Mesodermal cell (in vitro differentiated cells): ENCODE results near the gene SLC25A43.

Experiments
- H3K27ac ChIP-seq: 2 replicates; pipeline ENCODE4 v1.7.0; 2013; ENCODE audit warnings: mild to moderate bottlenecking, low read depth, low read length, moderate library complexity; ENCODE audit not compliant: severe bottlenecking
- H3K36me3 ChIP-seq: 2 replicates; pipeline ENCODE4 v1.7.1; 2013; ENCODE audit warnings: mild to moderate bottlenecking, low read length, moderate library complexity; ENCODE audit not compliant: control insufficient read depth, insufficient read depth
- H3K4me1 ChIP-seq: one replicate; pipeline ENCODE4 v1.7.1; 2013; ENCODE audit warnings: mild to moderate bottlenecking, low read length; ENCODE audit not compliant: insufficient read depth, control insufficient read depth, poor library complexity, severe bottlenecking
- H3K4me3 ChIP-seq: 2 replicates; pipeline ENCODE4 v1.7.0; 2013; ENCODE audit warnings: low read length, control low read depth, mild to moderate bottlenecking; ENCODE audit not compliant: insufficient read depth, poor library complexity, severe bottlenecking; ENCODE audit errors: extremely low read depth
- H3K9me3 ChIP-seq: 2 replicates; pipeline ENCODE4 v1.7.1; 2013; ENCODE audit warnings: mild to moderate bottlenecking, low read length, moderate library complexity; ENCODE audit not compliant: control insufficient read depth
- WGBS, 2 experiments: methylation state at CpG; one replicate each; pipeline ENCODE4 v1.1.5; 2013; ENCODE audit warnings: missing lambda C conversion rate in 2 of 2; ENCODE audit not compliant: insufficient coverage in 2 of 2; 5-methylcytosine and 5-hydroxymethylcytosine counted together

The SLC25A43 gene

DNA sequence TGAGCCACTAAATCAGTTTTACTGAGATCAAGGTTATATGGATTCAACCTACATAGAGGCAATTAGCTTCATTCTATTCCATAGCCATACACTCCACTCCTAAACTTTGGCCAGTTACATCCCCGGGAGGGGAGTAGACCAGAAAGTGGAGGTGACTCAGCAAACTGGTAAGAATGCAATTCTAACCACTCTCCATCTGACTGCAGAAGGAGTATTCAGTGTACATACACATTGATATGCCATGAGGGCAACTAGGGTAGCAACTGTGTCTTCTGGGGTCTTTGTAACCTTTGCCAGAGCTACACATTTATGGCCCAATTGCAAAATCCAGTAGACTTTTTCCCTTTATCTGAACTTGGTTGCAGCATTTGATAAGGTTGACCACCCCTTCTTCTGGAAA is 7.6 kb downstream of the SLC25A43 start:
- H3K27ac ChIP-seq, result no peak overlapping the region
- H3K4me3 ChIP-seq, result no peak overlapping the region
- WGBS, 2 experiments, result no CpG with 5 or more reads among the region's 1 CpG
- H3K9me3 ChIP-seq, result no peaks in the 10 kb centered on the region
- peaks cover 20% of the 10 kb centered on the region for H3K36me3 ChIP-seq
- H3K4me1 ChIP-seq, result peaks cover 10% of the 10 kb centered on the region

DNA sequence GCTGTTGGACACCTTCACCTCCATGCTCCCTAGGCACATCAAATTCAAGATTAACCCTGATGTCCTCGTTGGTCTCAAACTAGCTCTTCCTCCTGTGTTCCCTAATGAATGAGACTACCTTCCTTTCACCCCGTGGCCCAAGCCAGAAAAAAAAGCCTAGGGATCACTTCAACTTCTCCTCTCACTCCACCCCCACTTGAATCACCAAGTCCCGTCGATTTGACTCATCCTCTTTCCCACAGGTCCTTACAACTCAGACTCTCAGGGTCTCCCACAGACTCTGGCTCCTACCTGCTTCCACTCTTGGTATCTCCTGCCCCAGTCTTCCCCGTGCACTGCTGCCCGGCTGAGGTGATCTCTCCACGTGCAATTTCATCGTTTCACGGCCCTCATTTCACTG is 8.5 kb downstream of the SLC25A43 start:
- peaks cover 6% of the 10 kb centered on the region for H3K4me1 ChIP-seq
- no peak overlapping the region for H3K27ac ChIP-seq
- 75 to 87% methylated on average over 2 to 7 of the region's 9 CpGs for WGBS, 2 experiments

DNA sequence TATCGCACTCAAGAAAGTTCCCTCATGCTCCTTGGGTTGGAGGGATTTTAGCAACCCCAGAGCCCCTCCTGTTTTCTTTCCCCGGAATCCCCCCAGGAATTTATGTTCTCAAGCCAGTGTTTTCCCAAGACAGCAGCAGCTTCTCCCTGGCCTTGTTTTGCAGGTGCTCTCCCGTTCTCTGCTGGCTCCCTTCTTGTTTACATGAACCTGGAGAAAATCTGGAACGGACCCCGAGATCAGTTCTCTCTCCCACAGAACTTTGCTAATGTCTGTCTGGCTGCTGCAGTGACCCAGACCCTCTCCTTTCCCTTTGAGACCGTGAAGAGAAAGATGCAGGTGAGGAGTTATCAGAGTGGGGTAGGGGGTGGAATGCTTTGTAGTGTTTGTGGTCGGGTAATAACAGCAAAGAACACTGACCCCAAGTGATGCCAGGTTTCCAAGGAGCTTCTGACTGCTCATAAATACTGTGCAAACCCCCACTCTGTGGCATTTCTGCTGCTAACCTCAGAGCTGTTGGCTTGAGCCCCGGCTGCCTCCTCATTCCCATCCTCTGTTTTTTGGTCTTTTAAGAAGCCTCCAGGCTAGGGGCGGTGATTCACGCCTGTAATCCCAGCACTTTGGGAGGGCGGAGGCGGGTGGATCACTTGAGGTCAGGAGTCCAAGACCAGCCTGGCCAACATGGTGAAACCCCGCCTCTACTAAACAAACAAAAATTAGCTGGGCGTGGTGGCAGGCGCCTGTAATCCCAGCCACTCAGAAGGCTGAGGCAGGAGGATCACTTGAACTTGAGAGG is 11.1 kb downstream of the SLC25A43 start:
- Histone ChIP-seq H3K27ac (no peak overlapping the region), H3K4me3 (no peak overlapping the region), H3K4me1 (peaks cover 6% of the 10 kb centered on the region), H3K9me3 (no peaks in the 10 kb centered on the region), H3K36me3 (peaks cover 25% of the 10 kb centered on the region)
- 83 to 93% methylated on average over 1 to 3 of the region's 15 CpGs for WGBS, 2 experiments

More for the DNA sequence above, 8.5 kb downstream of the SLC25A43 start:
- H3K4me3 ChIP-seq, result no peak overlapping the region
- H3K9me3 ChIP-seq, result no peaks in the 10 kb centered on the region
- peaks cover 20% of the 10 kb centered on the region for H3K36me3 ChIP-seq

DNA sequence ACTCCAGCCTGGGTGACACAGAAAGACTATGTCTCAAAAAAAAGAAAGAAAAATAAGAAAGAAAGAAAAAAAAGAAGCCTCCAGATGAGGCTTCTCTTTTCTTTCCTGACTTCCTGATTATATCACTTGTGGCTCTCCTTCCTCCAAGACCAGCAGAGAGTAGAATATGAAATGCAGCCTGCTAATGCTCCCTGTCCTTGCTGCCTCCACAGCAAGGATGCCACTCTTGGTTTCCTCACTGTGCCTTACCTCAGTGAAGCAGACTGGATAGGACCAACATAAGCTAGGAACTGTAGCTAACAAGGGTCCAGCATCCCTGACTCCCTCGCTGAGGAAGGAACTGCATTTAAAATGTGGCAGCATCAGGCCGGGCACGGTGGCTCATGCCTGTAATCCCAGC is 11.7 kb downstream of the SLC25A43 start:
- Histone ChIP-seq H3K4me3 (no peak overlapping the region), H3K4me1 (peaks cover 6% of the 10 kb centered on the region), H3K36me3 (peaks cover 25% of the 10 kb centered on the region), H3K27ac (no peak overlapping the region), H3K9me3 (no peaks in the 10 kb centered on the region)
- no CpG with 5 or more reads among the region's 3 CpGs for whole genome bisulfite sequencing, 2 experiments

DNA sequence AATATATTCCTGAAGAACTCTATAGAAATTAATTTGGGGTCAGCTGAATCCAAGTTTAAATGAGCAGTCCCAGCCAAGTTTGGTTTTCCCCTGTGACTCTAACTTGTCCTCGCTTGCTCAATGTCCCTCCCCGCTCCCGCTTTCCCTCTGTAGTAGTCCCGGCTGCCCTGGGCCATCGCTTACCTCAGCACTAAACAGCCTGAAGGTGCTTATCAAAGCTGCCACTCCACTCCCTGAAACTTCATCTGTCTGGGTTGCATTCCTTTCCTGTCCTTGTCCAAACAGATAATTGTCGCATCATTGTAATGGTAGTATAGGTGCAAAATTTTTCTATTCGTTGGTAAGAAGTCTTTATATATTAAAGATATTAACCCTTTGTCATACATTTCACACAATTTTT is 12.8 kb downstream of the SLC25A43 start:
- Histone ChIP-seq H3K36me3 (peaks cover 18% of the 10 kb centered on the region), H3K4me1 (peaks cover 6% of the 10 kb centered on the region), H3K4me3 (no peak overlapping the region), H3K27ac (no peak overlapping the region), H3K9me3 (no peaks in the 10 kb centered on the region)
- WGBS, 2 experiments, result 86 to 88% methylated on average over 3 to 4 of the region's 7 CpGs

DNA sequence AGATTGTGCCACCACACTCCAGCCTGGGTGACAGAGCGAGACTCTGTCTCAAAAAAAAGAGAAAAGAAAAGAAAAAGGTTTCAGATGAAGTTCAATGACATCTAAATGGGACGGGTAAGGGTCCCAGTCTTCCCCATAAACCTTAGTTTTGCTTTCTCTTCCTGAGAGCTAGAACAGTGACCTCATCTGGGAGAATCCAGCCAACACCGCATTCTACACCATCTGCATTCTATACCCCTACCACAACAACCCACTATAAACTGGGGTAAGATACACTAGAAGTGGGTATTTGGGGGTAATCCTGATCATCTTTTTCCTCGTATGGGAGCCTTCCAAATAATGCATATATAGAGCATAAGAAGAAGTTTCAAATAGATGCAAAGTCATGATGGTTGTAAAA is 18.2 kb downstream of the SLC25A43 start:
- 20% methylated on average over 1 of the region's 4 CpGs; no CpG with 5 or more reads in 1 of the 2 experiments for WGBS, 2 experiments
- peaks cover 8% of the 10 kb centered on the region for H3K36me3 ChIP-seq
- H3K4me3 ChIP-seq, result no peak overlapping the region
- H3K4me1 ChIP-seq, result no peaks in the 10 kb centered on the region
- no peak overlapping the region for H3K27ac ChIP-seq
- H3K9me3 ChIP-seq, result no peaks in the 10 kb centered on the region

DNA sequence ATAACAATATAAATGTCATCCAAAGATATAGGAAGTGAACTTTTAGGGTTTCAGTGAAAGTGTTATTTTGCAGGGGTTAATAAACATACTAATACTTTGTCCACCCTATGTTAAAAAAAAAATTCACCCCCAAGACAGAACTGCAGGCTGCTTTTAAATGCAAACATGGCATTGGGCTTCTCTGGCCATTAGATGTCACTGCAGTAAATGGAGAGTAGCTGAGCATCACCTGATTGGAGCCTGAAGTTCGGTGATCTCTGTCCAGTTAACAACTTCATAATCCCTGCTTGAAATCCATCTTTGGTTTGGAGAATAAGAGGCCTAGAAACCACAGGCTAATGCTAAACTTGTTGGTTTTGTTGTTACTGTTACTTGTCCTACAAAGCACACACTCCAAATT is 18.7 kb downstream of the SLC25A43 start:
- no peaks in the 10 kb centered on the region for H3K4me1 ChIP-seq
- no CpG with 5 or more reads among the region's 1 CpG for WGBS, 2 experiments
- H3K27ac ChIP-seq, result no peak overlapping the region
- H3K4me3 ChIP-seq, result no peak overlapping the region
- peaks cover 8% of the 10 kb centered on the region for H3K36me3 ChIP-seq
- no peaks in the 10 kb centered on the region for H3K9me3 ChIP-seq

DNA sequence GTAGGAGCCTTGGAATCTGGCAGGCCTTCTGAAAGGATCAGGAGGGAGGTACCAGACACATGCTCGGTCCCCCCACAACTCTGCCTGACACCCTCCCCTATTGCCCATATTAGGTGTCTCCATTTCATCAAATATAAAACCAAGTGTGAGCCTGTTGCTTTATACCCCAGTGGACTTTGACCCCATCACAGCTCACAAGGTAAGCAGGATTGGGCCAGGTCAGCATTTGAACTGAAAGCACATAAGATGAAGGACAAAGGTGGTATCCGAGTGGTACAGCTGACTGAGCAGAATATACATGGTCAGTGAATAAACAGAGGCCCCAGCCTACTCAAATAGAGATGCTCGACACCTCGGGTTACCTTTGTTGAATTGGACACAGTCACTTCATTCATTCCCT is 20.0 kb downstream of the SLC25A43 start:
- H3K27ac ChIP-seq, result no peak overlapping the region
- H3K36me3 ChIP-seq, result peaks cover 3% of the 10 kb centered on the region
- no peaks in the 10 kb centered on the region for H3K9me3 ChIP-seq
- no peaks in the 10 kb centered on the region for H3K4me1 ChIP-seq
- H3K4me3 ChIP-seq, result no peak overlapping the region
- 90 to 100% methylated on average over 3 of the region's 4 CpGs for WGBS, 2 experiments

DNA sequence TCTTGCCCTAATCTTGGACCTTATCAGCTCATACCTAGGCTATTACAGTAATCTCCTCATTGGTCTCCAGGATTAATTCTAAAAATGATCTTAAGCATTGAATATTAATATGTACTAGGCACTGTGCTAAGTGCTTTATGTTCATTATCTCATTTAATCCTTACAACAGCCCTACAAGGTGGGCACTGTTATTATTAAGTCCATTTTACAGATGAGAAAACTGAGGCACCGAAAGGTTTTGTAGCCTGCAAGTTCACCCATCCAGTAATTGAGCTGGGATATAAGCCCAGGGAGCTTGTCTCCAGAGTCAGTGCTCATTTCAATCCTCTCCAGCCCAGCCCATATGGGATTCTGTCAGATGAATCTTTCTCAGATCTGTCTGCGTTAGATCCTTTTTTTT is 20.8 kb downstream of the SLC25A43 start:
- no peak overlapping the region for H3K4me3 ChIP-seq
- no peaks in the 10 kb centered on the region for H3K9me3 ChIP-seq
- no CpG with 5 or more reads among the region's 2 CpGs for WGBS, 2 experiments
- peaks cover 3% of the 10 kb centered on the region for H3K36me3 ChIP-seq
- no peak overlapping the region for H3K27ac ChIP-seq
- no peaks in the 10 kb centered on the region for H3K4me1 ChIP-seq

DNA sequence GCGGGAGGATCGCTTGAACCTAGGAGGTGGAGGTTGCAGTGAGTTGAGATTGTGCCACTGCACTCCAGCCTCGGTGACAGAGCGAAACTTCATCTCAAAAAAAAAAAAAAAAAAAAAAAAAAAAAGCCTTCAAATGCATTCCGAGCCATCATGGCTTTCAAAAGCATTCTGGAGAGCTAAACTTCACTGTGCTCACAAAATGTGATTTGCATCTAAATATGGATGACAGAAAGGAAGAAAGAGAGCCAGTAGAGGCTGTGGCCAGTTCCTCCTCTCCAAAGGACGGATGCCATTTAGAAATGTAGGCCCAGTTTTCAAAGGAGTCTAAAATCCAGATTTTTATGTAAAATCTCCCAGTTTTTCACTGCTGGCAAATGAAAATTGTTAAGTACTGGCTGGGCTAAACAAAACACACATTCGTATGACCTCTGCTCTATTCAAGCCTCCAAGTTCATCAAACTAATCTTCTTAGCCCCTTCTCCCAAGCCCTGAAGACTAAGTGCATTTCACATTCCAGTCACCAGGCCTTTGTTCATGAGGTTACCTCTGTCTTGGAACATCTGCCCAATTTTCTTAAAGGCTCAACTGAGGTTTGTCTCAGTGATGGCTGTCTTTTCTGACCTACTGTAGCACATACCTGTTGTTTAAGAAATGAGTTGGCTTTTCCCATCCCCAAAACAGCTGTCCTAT is 22.0 kb downstream of the SLC25A43 start:
- Histone ChIP-seq H3K4me1 (no peaks in the 10 kb centered on the region), H3K36me3 (peaks cover 3% of the 10 kb centered on the region), H3K27ac (no peak overlapping the region), H3K9me3 (no peaks in the 10 kb centered on the region), H3K4me3 (no peak overlapping the region)
- 80 to 86% methylated on average over 1 of the region's 7 CpGs for WGBS, 2 experiments

DNA sequence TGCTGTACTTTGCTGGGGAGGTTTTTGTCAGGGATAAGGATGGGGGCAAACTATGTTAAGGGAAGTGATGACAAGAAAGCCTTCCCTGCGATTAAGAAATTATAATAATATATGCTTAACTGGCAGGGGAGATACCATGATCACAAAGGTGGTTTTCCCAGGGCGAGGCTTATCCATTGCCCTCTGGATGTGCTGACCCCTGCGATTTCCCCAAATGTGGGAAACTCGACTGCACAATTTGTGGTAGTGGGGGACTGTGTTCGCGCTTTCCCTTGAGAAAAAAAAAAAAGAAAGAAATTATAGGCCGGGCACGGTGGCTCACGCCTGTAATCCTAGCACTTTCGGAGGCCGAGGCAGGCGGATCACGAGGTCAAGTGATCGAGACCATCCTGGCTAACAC is 24.5 kb downstream of the SLC25A43 start:
- H3K27ac ChIP-seq, result no peak overlapping the region
- no peaks in the 10 kb centered on the region for H3K9me3 ChIP-seq
- H3K36me3 ChIP-seq, result peaks cover 7% of the 10 kb centered on the region
- H3K4me3 ChIP-seq, result no peak overlapping the region
- WGBS, 2 experiments, result 100% methylated on average over 2 of the region's 14 CpGs; no CpG with 5 or more reads in 1 of the 2 experiments
- no peaks in the 10 kb centered on the region for H3K4me1 ChIP-seq
